NCI-H748 (cell line): ENCODE data around the gene BCKDK.
"Not testable (repeated sequence)": the region's sequence is repeated elsewhere in the genome, so short reads cannot be mapped to it uniquely, and the experiment has no call there.

Experiments
- DNase-seq: peaks from one replicate; lab custom pipeline; 2025; ENCODE audit not compliant: unreplicated experiment; lab: John Stamatoyannopoulos, UW

Gene BCKDK

DNA sequence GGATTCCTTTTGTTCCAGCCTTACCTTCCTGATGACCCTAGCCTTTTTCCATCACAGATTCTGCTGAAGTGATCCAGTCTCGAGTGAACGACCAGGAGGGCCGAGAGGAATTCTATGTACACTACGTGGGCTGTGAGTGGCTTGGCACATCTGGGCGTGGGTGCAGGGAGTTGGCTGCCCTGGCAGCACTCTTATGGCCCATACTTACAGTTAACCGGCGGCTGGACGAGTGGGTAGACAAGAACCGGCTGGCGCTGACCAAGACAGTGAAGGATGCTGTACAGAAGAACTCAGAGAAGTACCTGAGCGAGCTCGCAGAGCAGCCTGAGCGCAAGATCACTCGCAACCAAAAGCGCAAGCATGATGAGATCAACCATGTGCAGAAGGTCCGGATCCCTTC lies 11.9 kb downstream of the BCKDK start:
- no peak for DNase-seq

GRCh38 chr16:31125844-31126243 lies 17.7 kb downstream of the BCKDK start:
- DNase-seq: no peak

- DNase-seq: no peak
These were observed 19.0 kb downstream of the BCKDK start for GRCh38 chr16:31127182-31127581.

GRCh38 chr16:31128711-31129567 lies 20.8 kb downstream of the BCKDK start:
- DNase-seq: no peak

DNA sequence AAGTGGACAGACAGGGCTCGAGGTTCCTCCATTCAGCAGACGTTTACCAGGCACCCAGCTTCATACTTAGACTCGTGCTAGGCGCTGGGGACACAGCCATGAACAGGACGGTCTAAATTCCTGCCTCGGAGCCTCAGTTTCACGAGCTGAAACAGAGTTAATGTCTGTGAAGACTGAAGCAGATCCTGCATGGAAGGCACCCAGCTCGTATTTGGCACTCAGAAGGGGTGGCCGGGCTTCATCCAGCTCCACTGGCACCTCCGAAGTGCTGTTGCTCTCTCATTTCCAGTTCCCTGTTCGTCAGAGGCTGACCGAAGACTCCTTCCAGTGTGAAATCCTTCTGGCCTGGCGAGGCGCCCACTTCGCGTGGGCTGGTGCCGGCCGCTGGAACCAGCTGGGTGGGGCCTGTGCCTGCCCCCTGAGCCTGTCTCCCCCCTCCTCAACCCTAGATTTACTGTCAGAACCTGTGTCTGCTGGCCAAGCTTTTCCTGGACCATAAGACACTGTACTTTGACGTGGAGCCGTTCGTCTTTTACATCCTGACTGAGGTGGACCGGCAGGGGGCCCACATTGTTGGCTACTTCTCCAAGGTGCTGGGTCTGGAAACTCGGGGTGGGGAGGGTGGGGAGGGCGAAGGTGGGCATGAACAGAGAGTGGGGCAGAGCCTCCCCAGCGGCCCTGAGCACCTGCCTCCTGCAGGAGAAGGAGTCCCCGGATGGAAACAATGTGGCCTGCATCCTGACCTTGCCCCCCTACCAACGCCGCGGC lies 21.6 kb downstream of the BCKDK start:
- no peak for DNase-seq

DNA sequence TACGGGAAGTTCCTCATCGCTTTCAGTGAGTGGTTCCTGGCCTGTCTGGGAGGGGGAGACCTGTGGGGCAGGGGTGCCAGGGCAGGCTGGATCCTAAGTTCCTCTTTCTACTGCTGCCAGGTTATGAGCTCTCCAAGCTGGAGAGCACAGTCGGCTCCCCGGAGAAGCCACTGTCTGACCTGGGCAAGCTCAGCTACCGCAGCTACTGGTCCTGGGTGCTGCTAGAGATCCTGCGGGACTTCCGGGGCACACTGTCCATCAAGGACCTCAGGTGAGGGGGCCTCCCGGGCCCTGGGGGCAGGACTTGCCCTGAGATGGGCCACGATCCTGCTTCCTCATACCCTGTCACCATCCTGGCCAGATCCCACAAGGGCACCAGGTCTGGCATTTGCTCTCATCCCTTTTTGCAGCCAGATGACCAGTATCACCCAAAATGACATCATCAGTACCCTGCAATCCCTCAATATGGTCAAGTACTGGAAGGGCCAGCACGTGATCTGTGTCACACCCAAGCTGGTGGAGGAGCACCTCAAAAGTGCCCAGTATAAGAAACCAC lies 22.2 kb downstream of the BCKDK start:
- no peak for DNase-seq

GRCh38 chr16:31130899-31131298 lies 22.7 kb downstream of the BCKDK start:
- DNase-seq: no peak

DNA sequence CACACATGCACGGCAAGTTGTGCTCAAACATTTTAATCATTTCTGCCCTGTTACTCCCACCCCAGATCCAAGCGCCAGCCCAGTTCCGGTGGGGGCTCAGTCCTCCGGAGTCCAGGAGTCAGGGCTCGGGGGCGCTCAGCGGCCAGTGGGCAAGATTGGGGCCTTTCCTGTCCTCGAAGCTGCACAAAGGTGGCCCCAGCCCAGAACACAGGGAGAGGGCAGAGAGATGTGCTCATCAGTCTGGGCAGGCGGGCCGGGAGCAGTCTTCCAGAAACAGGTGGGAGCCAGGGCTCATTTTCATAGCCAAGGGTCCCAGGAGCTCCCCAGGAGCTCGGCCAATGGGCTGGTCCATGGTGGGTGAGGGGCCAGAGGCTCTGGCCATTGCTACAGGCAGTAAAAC lies 23.2 kb downstream of the BCKDK start:
- DNase-seq: no peak

- no peak for DNase-seq
These were observed 23.7 kb downstream of the BCKDK start for GRCh38 chr16:31131841-31132271.

- no peak for DNase-seq
These were observed 24.3 kb downstream of the BCKDK start for GRCh38 chr16:31132303-31132979.

DNA sequence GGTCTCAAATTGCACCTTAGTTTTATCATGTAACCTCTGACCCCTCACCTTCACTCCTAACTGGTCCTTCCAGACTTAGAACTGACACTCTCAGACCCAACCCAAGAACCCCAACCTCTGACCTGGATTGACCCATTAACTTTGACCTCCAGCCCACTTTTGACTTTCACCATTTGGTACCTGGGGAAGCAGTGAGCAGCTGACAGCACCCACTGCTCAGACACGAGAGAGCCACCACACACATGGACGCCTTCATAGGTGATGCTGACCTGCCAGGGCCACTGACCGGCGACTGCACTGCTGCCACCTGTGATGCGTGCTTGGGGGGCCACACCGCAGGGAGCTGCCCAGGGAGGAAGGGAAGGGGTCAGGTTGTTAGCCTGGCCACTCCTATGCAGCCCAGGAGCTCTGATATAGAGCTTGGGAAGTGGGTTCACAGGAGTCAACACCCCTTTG lies 24.9 kb downstream of the BCKDK start:
- no peak for DNase-seq

- no peak for DNase-seq
These were observed 25.9 kb downstream of the BCKDK start for GRCh38 chr16:31134091-31134571.

DNA sequence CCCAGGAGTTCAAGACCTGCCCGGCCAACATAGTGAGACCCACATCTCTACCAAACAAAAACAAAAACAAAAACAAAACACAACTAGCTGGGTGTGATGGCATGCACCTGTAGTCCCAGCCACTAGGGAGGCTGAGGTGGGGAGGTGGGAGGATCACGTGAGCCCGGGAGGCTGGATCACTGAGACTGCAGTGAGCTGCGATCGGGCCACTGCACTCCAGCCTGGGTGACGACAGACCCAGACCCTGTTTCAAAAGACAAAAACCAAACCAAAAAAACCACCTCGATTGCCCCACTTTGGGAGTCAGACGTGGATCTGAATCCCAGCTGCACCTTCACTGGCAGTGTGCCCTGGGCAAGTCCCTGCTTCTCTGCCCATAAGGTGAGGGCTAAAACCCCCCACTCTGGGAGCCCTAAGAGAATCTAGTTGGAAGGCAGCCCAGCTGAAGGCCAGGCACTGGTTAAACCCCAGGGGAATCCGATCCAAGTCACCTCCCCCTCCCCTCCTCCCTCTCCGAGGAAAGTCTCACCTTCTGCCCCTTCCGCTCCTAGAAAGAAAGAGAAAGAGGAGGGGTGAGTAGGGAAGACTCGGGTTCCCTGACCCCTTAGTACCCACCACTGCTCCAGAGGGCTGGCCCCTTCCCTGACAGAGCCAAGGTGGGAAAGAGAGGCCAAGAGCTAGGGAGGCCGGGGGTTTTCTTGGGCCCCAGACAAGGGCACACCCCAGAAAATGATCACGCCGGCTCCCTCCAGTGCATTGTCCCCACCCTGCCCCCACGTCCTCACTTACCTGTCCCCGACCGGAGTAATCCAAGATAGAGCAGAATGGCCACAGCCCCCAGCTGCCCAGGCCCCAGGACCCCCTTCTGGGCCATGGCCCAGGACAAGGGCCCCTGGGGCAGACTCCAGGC lies 26.7 kb downstream of the BCKDK start:
- DNase-seq: no peak

DNA sequence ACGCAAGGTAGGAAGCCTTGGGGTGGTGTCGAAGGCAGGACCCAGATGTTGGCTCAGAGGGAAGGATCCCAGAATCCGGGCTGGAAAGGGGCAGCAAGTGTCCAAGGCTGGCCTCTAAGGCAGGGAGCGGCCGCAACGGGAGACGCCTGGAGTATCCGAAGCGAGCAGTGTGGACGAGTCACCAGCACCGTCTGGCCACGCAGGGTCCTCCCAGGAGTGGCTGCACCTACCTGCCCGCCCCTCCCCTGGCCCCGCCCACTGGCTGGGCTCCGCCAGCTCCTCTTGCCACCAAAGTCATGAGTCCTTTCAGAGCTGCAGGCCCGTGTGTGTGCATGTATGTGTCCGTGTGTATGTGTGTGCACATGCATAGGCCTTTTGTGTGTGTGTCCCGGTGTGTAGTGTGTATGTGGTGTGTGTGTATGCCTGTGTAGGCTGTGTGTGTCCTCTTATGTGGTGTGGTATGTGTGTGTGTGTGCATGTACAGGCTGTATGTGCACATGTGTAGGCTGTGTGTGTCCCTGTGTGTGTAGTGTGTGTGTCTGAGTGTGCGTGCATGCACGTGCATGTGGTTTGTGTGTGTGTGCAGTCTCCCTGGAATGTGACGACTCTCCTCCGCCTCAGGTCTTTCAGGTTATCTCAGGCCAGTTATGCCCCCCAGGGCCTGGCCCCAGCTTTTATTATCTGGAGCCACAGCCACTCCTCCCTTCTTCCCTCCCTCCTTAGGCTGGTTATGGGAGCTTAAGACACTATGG lies 27.5 kb downstream of the BCKDK start, which contains the start of gene PRSS8:
PRSS8 (minus strand) TSS at position 193 of the 752 bp plus-strand sequence. CDS start 229 bp downstream, outside the sequence.
- DNase-seq: no peak

- no peak for DNase-seq
These were observed 28.1 kb downstream of the BCKDK start for GRCh38 chr16:31136287-31136662.

GRCh38 chr16:31136822-31137499 lies 28.8 kb downstream of the BCKDK start:
- DNase-seq: not testable (repeated sequence)

- no peak for DNase-seq
These were observed 30.7 kb downstream of the BCKDK start for GRCh38 chr16:31138621-31139578.
